Ovary (tissue), 10 donors: ENCODE measurements around the gene ATG16L2. TPM values are rescaled to one million over a fixed set of nuclear protein-coding genes. Genes with fewer than 3 reads are reported as not detected.

Source experiments
- DNase-seq, 5 donors: peaks; one replicate each; pipeline ENCODE4 v3.0.0-alpha.2; 2019 to 2020
- H3K27ac ChIP-seq, 2 donors: fragments of 200-600 bp; one replicate each; pipeline versions ENCODE4 v1.5.1 to v1.8.0; 2019 to 2022
- H3K27me3 ChIP-seq: fragments of 200-600 bp; one replicate; pipeline ENCODE4 v1.8.0; 2022
- H3K36me3 ChIP-seq: fragments of 200-600 bp; sonication (generic); one replicate; pipeline ENCODE4 v1.5.1; 2019
- H3K4me1 ChIP-seq: one replicate; pipeline ENCODE4 v1.8.1; 2013; ENCODE audit warnings: mild to moderate bottlenecking, moderate library complexity; ENCODE audit not compliant: insufficient read depth
- H3K4me3 ChIP-seq: fragments of 200-600 bp; sonication (generic); one replicate; pipeline ENCODE4 v1.5.1; 2017
- H3K9me3 ChIP-seq, 2 donors: fragments of 200-600 bp in 1 of 2; sonication (generic) in 1 of 2; one replicate each; pipeline versions ENCODE4 v1.5.1 to v1.8.1; 2013 to 2019; ENCODE audit warnings: mild to moderate bottlenecking in 1 of 2, moderate library complexity in 1 of 2
- CTCF ChIP-seq, 3 donors: fragments of 450-650 bp in 2 of 3; fragments of 200-600 bp in 1 of 3; IDR thresholded peaks; one replicate each; pipeline versions ENCODE4 v1.5.1 to v1.8.0; 2016 to 2022; ENCODE audit warnings: antibody characterized with exemption in 3 of 3, mild to moderate bottlenecking in 1 of 3
- EP300 ChIP-seq: sonication (generic); formaldehyde crosslinking; IDR thresholded peaks from one replicate; pipeline ENCODE4 v1.6.1; 2017; ENCODE audit warnings: antibody characterized with exemption
- POLR2A ChIP-seq: fragments of 450-650 bp; IDR thresholded peaks from one replicate; pipeline ENCODE4 v1.6.1; 2017; ENCODE audit warnings: antibody characterized with exemption, mild to moderate bottlenecking, moderate library complexity
- WGBS, 3 donors: extraction: QIAGEN DNeasy Blood & Tissue Kit in 1 of 3; methylation state at CpG; one replicate each; pipeline versions ENCODE4 v1.1.5 to v1.1.7; 2013 to 2017; 5-methylcytosine and 5-hydroxymethylcytosine counted together
- intact Hi-C, 4 donors: fragments of 100-400 bp; cut with DNase I; formaldehyde crosslinking; loops; one replicate each; pipeline versions ENCODE4 v1.11.0 to v1.15.1; 2022 to 2023
- long read RNA-seq, 3 donors: library from polyadenylated mRNA in 2 of 3; unstranded in 2 of 3; transcript quantifications; one replicate each; pipeline ENCODE4 v2.0.0 and lab custom pipeline, GENCODE V29; 2021 to 2026
- polyA plus RNA-seq, 2 donors: library from polyadenylated mRNA; stranded (reverse); fragments of 200-250 nt in 1 of 2; fragments of 350-450 nt in 1 of 2; fragmentation: Illumina TruSeq in 1 of 2; extraction: RNeasy Lipid Tissue Mini Kit (QIAGEN cat#74804) in 1 of 2; gene quantifications; one replicate each; pipeline ENCODE4 v1.2.3, GENCODE V29; 2013 to 2014
- total RNA-seq, 7 donors: library from RNA; depleted of rRNA in 2 of 7; stranded (reverse); fragments of >200 nt in 2 of 7; fragmentation: NEBNext Ultra II Directional in 3 of 7; extraction: Animal tissue kit (Norgen Biotek cat#: 25700) in 3 of 7; gene quantifications; one replicate each; pipeline versions ENCODE4 v1.1.0 to v1.2.4, GENCODE V29; 2016 to 2023
- donor health status: DM: no; HTN: no; CAD: no; lungs with moderate emphysema.
- donor health status: DM: no; HTN: no; CAD: no.
- donor health status: Bipolar disorder and iron deficiency.
- donor health status: DM: yes; HTN: yes; CAD: no.
- donor health status: DM: no; HTN: no; CAD: no.
- donor health status: DM: yes; HTN: yes; CAD: no.

ATG16L2 gene, protein sequence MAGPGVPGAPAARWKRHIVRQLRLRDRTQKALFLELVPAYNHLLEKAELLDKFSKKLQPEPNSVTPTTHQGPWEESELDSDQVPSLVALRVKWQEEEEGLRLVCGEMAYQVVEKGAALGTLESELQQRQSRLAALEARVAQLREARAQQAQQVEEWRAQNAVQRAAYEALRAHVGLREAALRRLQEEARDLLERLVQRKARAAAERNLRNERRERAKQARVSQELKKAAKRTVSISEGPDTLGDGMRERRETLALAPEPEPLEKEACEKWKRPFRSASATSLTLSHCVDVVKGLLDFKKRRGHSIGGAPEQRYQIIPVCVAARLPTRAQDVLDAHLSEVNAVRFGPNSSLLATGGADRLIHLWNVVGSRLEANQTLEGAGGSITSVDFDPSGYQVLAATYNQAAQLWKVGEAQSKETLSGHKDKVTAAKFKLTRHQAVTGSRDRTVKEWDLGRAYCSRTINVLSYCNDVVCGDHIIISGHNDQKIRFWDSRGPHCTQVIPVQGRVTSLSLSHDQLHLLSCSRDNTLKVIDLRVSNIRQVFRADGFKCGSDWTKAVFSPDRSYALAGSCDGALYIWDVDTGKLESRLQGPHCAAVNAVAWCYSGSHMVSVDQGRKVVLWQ
- 10 to 100 TPM; 25.2 to 42.3 (median 32.5) TPM for total RNA-seq
- 10 to 100 TPM; 21.8 to 29.2 TPM for polyA plus RNA-seq
- long read RNA-seq, donor 1, transcript ATG16L2-214 (3 exons, 1,492 nt): minor isoform, 7 of 74 reads
- long read RNA-seq, donor 1, transcript ATG16L2-201 (18 exons, 2,243 nt): major isoform, 15 of 74 reads
- long read RNA-seq, donor 1, transcript ATG16L2-215 (13 exons, 1,575 nt): minor isoform, 5 of 74 reads
- long read RNA-seq, donor 1, partial matches to known transcripts: 21 of 74 reads
- long read RNA-seq, donor 1, other reads (novel, unspliced or antisense): 25 of 74 reads
- long read RNA-seq, donor 2, transcript ATG16L2-214 (3 exons, 1,492 nt): major isoform, 5 of 5 reads
- long read RNA-seq, donor 2, partial matches to known transcripts: 0 of 5 reads
- long read RNA-seq, donor 2, other reads (novel, unspliced or antisense): 0 of 5 reads
- long read RNA-seq, donor 3, transcript ATG16L2-201 (18 exons, 2,243 nt): major isoform, 5 of 46 reads
- long read RNA-seq, donor 3, partial matches to known transcripts: 11 of 46 reads
- long read RNA-seq, donor 3, other reads (novel, unspliced or antisense): 26 of 46 reads

DNA sequence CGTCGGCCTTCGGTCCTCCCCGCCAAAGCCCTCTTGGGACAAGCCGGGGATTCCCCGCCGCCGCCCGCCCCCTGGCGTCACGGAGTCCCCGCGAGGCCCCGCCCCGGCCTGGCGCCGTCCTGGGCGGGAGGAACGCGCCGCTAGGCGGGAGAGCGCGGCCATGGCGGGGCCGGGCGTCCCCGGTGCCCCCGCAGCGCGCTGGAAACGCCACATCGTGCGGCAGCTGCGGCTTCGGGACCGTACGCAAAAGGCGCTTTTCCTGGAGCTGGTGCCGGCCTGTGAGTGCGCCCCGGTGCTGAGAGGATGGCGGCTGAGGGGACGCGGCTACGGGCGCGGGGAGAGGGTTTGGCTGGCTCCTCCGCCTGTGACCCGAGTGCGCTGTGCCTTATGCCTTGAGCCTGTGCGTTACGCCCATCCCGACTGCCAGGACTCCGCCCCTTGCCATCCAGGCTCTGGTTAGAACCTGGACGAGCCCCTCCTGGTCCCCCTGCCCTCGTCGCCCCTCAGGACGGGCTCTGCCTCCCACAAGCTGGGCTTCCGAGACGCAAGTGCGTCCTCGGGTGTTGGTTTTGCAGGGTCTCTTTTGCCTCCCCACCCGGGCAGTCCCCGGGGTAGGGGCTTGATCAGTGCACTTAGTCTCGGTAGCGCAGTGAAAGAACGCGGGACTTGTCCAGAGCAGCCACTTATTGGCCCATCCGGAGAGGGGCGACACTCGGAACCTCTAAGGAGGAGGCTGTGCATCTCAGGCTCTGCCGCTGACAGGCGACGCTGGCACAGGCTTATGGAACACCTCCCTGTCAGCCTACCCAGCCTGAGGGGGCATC, at the start of gene ATG16L2:
Gene ATG16L2, plus strand, starts transcription at position 126 of the 824 bp plus-strand sequence. Its CDS starts 35 bp downstream, at position 161.
- intact Hi-C loops: loop anchor here in 1 of 4 donors (10.0 kb wide), 1 partner anchor 210 kb away; no protein-coding TSS in a partner anchor
- peak in 4 of 5 donors; percentile 84 to 92 (median 88) for DNase-seq
- no peaks in the 10 kb centered on the region for H3K27me3 ChIP-seq
- H3K9me3 ChIP-seq: no peaks in the 10 kb centered on the region
- 0 to 1% (median 1%) methylated on average over 25 to 75 of the region's 75 CpGs for WGBS, 3 donors
- peak within 1 kb of the TSS; percentile 77 to 92 for H3K27ac ChIP-seq
- H3K36me3 ChIP-seq: no peaks in the 10 kb centered on the region
- TF ChIP-seq CTCF (IDR thresholded peaks at IDR 0.05) (peak in 2 of 3 donors; percentile 60 to 65), POLR2A (peak; percentile 66), EP300 (no peak)
- peaks cover 10% of the 10 kb centered on the region for H3K4me1 ChIP-seq
- H3K4me3 ChIP-seq: peak within 1 kb of the TSS; percentile 60

GRCh38 chr11:72764503-72764902, 49.7 kb upstream of the ATG16L2 start:
- 76 to 83% (median 81%) methylated on average over 13 of the region's 13 CpGs for WGBS, 3 donors
- Histone ChIP-seq H3K27me3 (no peaks in the 10 kb centered on the region), H3K4me1 (peaks cover under 1% of the 10 kb centered on the region), H3K36me3 (no peaks in the 10 kb centered on the region), H3K27ac (no peak overlapping the region), H3K4me3 (no peak overlapping the region), H3K9me3 (no peaks in the 10 kb centered on the region)
- intact Hi-C loops: no loop called here
- TF ChIP-seq POLR2A (no peak), CTCF (IDR thresholded peaks at IDR 0.05) (no peak), EP300 (no peak)
- no peak for DNase-seq

DNA sequence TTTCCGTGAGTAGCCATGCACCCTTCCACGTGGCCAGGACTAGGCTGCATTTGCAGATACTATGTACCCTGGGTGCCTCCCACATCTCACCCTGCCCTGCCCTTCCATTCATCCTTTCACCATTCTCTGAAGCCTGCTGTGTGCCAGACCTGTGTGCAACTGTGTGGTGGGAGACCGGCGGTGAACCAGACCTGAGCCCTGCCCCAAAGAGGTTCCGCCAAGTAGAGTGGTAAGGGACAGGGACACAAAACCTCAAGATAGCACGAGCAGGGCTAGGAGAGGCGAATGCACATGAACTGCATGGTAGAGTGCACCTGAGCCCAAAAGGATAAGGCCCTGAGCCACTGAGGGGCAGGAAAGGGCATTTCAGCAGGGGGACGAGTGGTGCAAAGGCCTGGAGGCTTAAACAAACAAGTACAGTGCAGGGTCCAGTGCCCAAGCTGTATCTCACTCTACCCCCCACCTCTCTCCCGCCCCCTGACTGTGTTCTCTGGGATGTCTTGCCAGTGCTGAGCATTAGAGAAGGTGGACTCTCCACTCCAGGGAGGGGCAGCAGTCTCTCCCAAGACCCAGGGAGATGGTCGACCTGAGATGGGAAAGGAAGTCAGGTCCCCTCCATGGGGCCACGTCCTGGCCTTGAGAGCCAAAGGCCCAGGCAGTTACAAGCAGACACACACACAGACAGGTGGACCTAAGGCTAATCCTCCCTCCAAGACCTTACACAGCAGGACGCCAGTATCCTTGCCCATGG, 47.9 kb upstream of the ATG16L2 start:
- Histone ChIP-seq H3K4me3 (no peak overlapping the region), H3K9me3 (no peaks in the 10 kb centered on the region), H3K27me3 (no peaks in the 10 kb centered on the region), H3K36me3 (no peaks in the 10 kb centered on the region), H3K27ac (no peak overlapping the region), H3K4me1 (no peaks in the 10 kb centered on the region)
- intact Hi-C loops: no loop called here
- no peak for DNase-seq
- TF ChIP-seq EP300 (no peak), POLR2A (no peak), CTCF (IDR thresholded peaks at IDR 0.05) (no peak)
- 80 to 82% (median 82%) methylated on average over 12 of the region's 12 CpGs for WGBS, 3 donors
